ENCODE results near the gene ANKRD33B.
"Not testable (repeated sequence)": the region's sequence is repeated elsewhere in the genome, so short reads cannot be mapped to it uniquely, and the experiment has no call there.

Gene ANKRD33B

GRCh38 chr5:10565785-10566542, 2.1 kb downstream of the ANKRD33B start:
- no peak for DNase-seq (ENCODE audit: low read depth)

GRCh38 chr5:10566543-10567068, 2.7 kb downstream of the ANKRD33B start:
- H3K4me3 ChIP-seq (ENCODE audit: control insufficient read depth, low read depth, low read length): peak overlapping the region; percentile 78
- no peak for DNase-seq (ENCODE audit: low read depth)
- no peak for TF ChIP-seq CTCF (conservative IDR thresholded peaks at IDR 0.05; ENCODE audit: control insufficient read depth, insufficient read depth, low read depth, low read length)

More at GRCh38 chr5:10565785-10566542, 2.1 kb downstream of the ANKRD33B start:
- no peak for TF ChIP-seq CTCF (conservative IDR thresholded peaks at IDR 0.05; ENCODE audit: control insufficient read depth, insufficient read depth, low read depth, low read length)
- peak overlapping the region; percentile 78 for H3K4me3 ChIP-seq (ENCODE audit: control insufficient read depth, low read depth, low read length)

GRCh38 chr5:10567121-10567591, 3.3 kb downstream of the ANKRD33B start:
- H3K4me3 ChIP-seq (ENCODE audit: control insufficient read depth, low read depth, low read length): no peak overlapping the region
- DNase-seq (ENCODE audit: low read depth): no peak
- no peak for TF ChIP-seq CTCF (conservative IDR thresholded peaks at IDR 0.05; ENCODE audit: control insufficient read depth, insufficient read depth, low read depth, low read length)

GRCh38 chr5:10567781-10568321, 4.0 kb downstream of the ANKRD33B start:
- no peak for TF ChIP-seq CTCF (conservative IDR thresholded peaks at IDR 0.05; ENCODE audit: control insufficient read depth, insufficient read depth, low read depth, low read length)
- H3K4me3 ChIP-seq (ENCODE audit: control insufficient read depth, low read depth, low read length): no peak overlapping the region
- DNase-seq (ENCODE audit: low read depth): peak; percentile 52

GRCh38 chr5:10570540-10570939, 6.7 kb downstream of the ANKRD33B start:
- not testable (repeated sequence) for H3K4me3 ChIP-seq (ENCODE audit: control insufficient read depth, low read depth, low read length); DNase-seq (ENCODE audit: low read depth)

- TF ChIP-seq CTCF (conservative IDR thresholded peaks at IDR 0.05; ENCODE audit: control insufficient read depth, insufficient read depth, low read depth, low read length): no peak
- H3K4me3 ChIP-seq (ENCODE audit: control insufficient read depth, low read depth, low read length): no peak overlapping the region
- no peak for DNase-seq (ENCODE audit: low read depth)
Observed at GRCh38 chr5:10572451-10572850, 8.6 kb downstream of the ANKRD33B start.

GRCh38 chr5:10573487-10574145, 9.7 kb downstream of the ANKRD33B start:
- no peak overlapping the region for H3K4me3 ChIP-seq (ENCODE audit: control insufficient read depth, low read depth, low read length)
- no peak for DNase-seq (ENCODE audit: low read depth)
- TF ChIP-seq CTCF (conservative IDR thresholded peaks at IDR 0.05; ENCODE audit: control insufficient read depth, insufficient read depth, low read depth, low read length): no peak

GRCh38 chr5:10574879-10575278, 11.0 kb downstream of the ANKRD33B start:
- not testable (repeated sequence) for DNase-seq (ENCODE audit: low read depth); H3K4me3 ChIP-seq (ENCODE audit: control insufficient read depth, low read depth, low read length)

Data from fibroblast of mammary gland (primary cell).